ENCODE results near the gene MPPE1.
A peak's percentile ranks its signal among the peaks of the same experiment; 100 is the strongest.
"Not testable (repeated sequence)": the region's sequence is repeated elsewhere in the genome, so short reads cannot be mapped to it uniquely, and the experiment has no call there.

Gene MPPE1

GRCh38 chr18:11944786-11945185 is 36.7 kb upstream of the MPPE1 start:
- H3K36me3 ChIP-seq (ENCODE audit: insufficient read depth, low read length) = no peaks in the 10 kb centered on the region
- no peak overlapping the region for H3K9ac ChIP-seq (ENCODE audit: low read depth, low read length)
- H3K4me1 ChIP-seq (ENCODE audit: insufficient read depth, low read length) = peaks cover 15% of the 10 kb centered on the region
- no peaks in the 10 kb centered on the region for H3K9me3 ChIP-seq (ENCODE audit: control insufficient read depth, insufficient read depth, low read length)

GRCh38 chr18:11944252-11944651 is 36.1 kb upstream of the MPPE1 start:
- no peak overlapping the region for H3K9ac ChIP-seq (ENCODE audit: low read depth, low read length)
- H3K9me3 ChIP-seq (ENCODE audit: control insufficient read depth, insufficient read depth, low read length) = no peaks in the 10 kb centered on the region
- peaks cover 14% of the 10 kb centered on the region for H3K4me1 ChIP-seq (ENCODE audit: insufficient read depth, low read length)
- H3K36me3 ChIP-seq (ENCODE audit: insufficient read depth, low read length) = no peaks in the 10 kb centered on the region

- no peak overlapping the region for H3K9ac ChIP-seq (ENCODE audit: low read depth, low read length)
- no peaks in the 10 kb centered on the region for H3K36me3 ChIP-seq (ENCODE audit: insufficient read depth, low read length)
- no peaks in the 10 kb centered on the region for H3K9me3 ChIP-seq (ENCODE audit: control insufficient read depth, insufficient read depth, low read length)
- H3K4me1 ChIP-seq (ENCODE audit: insufficient read depth, low read length) = peaks cover 7% of the 10 kb centered on the region; the same call in 1 of the 2 replicates
Observed at GRCh38 chr18:11943551-11943950, 35.4 kb upstream of the MPPE1 start.

- no peaks in the 10 kb centered on the region; the same call in 1 of the 2 replicates for H3K4me1 ChIP-seq (ENCODE audit: insufficient read depth, low read length)
- no peak overlapping the region for H3K9ac ChIP-seq (ENCODE audit: low read depth, low read length)
- H3K9me3 ChIP-seq (ENCODE audit: control insufficient read depth, insufficient read depth, low read length) = no peaks in the 10 kb centered on the region
- no peaks in the 10 kb centered on the region for H3K36me3 ChIP-seq (ENCODE audit: insufficient read depth, low read length)
Observed at GRCh38 chr18:11940956-11941355, 32.8 kb upstream of the MPPE1 start.

- Histone ChIP-seq H3K9me3 (ENCODE audit: control insufficient read depth, insufficient read depth, low read length) (no peaks in the 10 kb centered on the region), H3K4me1 (ENCODE audit: insufficient read depth, low read length) (no peaks in the 10 kb centered on the region), H3K9ac (ENCODE audit: low read depth, low read length) (no peak overlapping the region), H3K36me3 (ENCODE audit: insufficient read depth, low read length) (no peaks in the 10 kb centered on the region)
Observed at GRCh38 chr18:11937874-11938478, 29.9 kb upstream of the MPPE1 start.

- no peak overlapping the region for H3K9ac ChIP-seq (ENCODE audit: low read depth, low read length)
- H3K9me3 ChIP-seq (ENCODE audit: control insufficient read depth, insufficient read depth, low read length) = no peaks in the 10 kb centered on the region
- no peaks in the 10 kb centered on the region for H3K36me3 ChIP-seq (ENCODE audit: insufficient read depth, low read length)
- H3K4me1 ChIP-seq (ENCODE audit: insufficient read depth, low read length) = no peaks in the 10 kb centered on the region
Observed at GRCh38 chr18:11932393-11932792, 24.3 kb upstream of the MPPE1 start.

GRCh38 chr18:11927497-11927896 is 19.4 kb upstream of the MPPE1 start:
- Histone ChIP-seq H3K4me1 (ENCODE audit: insufficient read depth, low read length) (no peaks in the 10 kb centered on the region), H3K36me3 (ENCODE audit: insufficient read depth, low read length) (peaks cover 3% of the 10 kb centered on the region; the same call in 1 of the 2 replicates), H3K9ac (ENCODE audit: low read depth, low read length) (no peak overlapping the region), H3K9me3 (ENCODE audit: control insufficient read depth, insufficient read depth, low read length) (no peaks in the 10 kb centered on the region)

- no peaks in the 10 kb centered on the region for H3K9me3 ChIP-seq (ENCODE audit: control insufficient read depth, insufficient read depth, low read length)
- no peaks in the 10 kb centered on the region for H3K4me1 ChIP-seq (ENCODE audit: insufficient read depth, low read length)
- no peak overlapping the region for H3K9ac ChIP-seq (ENCODE audit: low read depth, low read length)
- H3K36me3 ChIP-seq (ENCODE audit: insufficient read depth, low read length) = peaks cover 3% of the 10 kb centered on the region; the same call in 1 of the 2 replicates
Observed at GRCh38 chr18:11925800-11926481, 17.8 kb upstream of the MPPE1 start.

GRCh38 chr18:11923450-11923849 is 15.3 kb upstream of the MPPE1 start:
- Histone ChIP-seq H3K36me3 (ENCODE audit: insufficient read depth, low read length) (peaks cover 3% of the 10 kb centered on the region; the same call in 1 of the 2 replicates), H3K9me3 (ENCODE audit: control insufficient read depth, insufficient read depth, low read length) (no peaks in the 10 kb centered on the region), H3K9ac (ENCODE audit: low read depth, low read length) (no peak overlapping the region), H3K4me1 (ENCODE audit: insufficient read depth, low read length) (no peaks in the 10 kb centered on the region)

GRCh38 chr18:11919522-11919921 is 11.4 kb upstream of the MPPE1 start:
- H3K36me3 ChIP-seq (ENCODE audit: insufficient read depth, low read length); H3K9ac ChIP-seq (ENCODE audit: low read depth, low read length); H3K4me1 ChIP-seq (ENCODE audit: insufficient read depth, low read length); H3K9me3 ChIP-seq (ENCODE audit: control insufficient read depth, insufficient read depth, low read length): not testable (repeated sequence)

GRCh38 chr18:11916880-11917279 is 8.8 kb upstream of the MPPE1 start:
- H3K9me3 ChIP-seq (ENCODE audit: control insufficient read depth, insufficient read depth, low read length); H3K4me1 ChIP-seq (ENCODE audit: insufficient read depth, low read length); H3K9ac ChIP-seq (ENCODE audit: low read depth, low read length); H3K36me3 ChIP-seq (ENCODE audit: insufficient read depth, low read length): not testable (repeated sequence)

GRCh38 chr18:11909591-11910026 is 1.5 kb upstream of the MPPE1 start:
- Histone ChIP-seq H3K9me3 (ENCODE audit: control insufficient read depth, insufficient read depth, low read length) (no peaks in the 10 kb centered on the region), H3K4me1 (ENCODE audit: insufficient read depth, low read length) (peaks cover 15% of the 10 kb centered on the region), H3K9ac (ENCODE audit: low read depth, low read length) (peak overlapping the region; percentile 96; the same call in 1 of the 2 replicates), H3K36me3 (ENCODE audit: insufficient read depth, low read length) (no peaks in the 10 kb centered on the region)

- Histone ChIP-seq H3K4me1 (ENCODE audit: insufficient read depth, low read length) (peaks cover 15% of the 10 kb centered on the region), H3K36me3 (ENCODE audit: insufficient read depth, low read length) (no peaks in the 10 kb centered on the region), H3K9ac (ENCODE audit: low read depth, low read length) (peak overlapping the region; percentile 96; the same call in 1 of the 2 replicates), H3K9me3 (ENCODE audit: control insufficient read depth, insufficient read depth, low read length) (no peaks in the 10 kb centered on the region)
Observed at GRCh38 chr18:11909061-11909455, 941 bp upstream of the MPPE1 start.

GRCh38 chr18:11906926-11907874 is 917 bp downstream of the MPPE1 start:
- Histone ChIP-seq H3K9ac (ENCODE audit: low read depth, low read length) (peak overlapping the region; percentile 96), H3K36me3 (ENCODE audit: insufficient read depth, low read length) (no peaks in the 10 kb centered on the region), H3K4me1 (ENCODE audit: insufficient read depth, low read length) (peaks cover 15% of the 10 kb centered on the region), H3K9me3 (ENCODE audit: control insufficient read depth, insufficient read depth, low read length) (no peaks in the 10 kb centered on the region)
